K562 (cell line): ENCODE results near the gene MVB12B. TPM values are rescaled to one million over a fixed set of nuclear protein-coding genes. Genes with fewer than 3 reads are reported as not detected.

Source experiments
- ATAC-seq: fragments of 200-7000 bp; cut with Tn5 transposase; 3 replicates; pipeline ENCODE4 v1.9.1; 2020; ENCODE audit warnings: moderate library complexity
- BruUV-seq: library from RNA; stranded (reverse); fragments of 400-500 nt; replicated peaks from 2 replicates; lab custom pipeline; 2021; lab: Mats Ljungman, UMichigan
- CTCF ChIA-PET: fragments of 300-600 bp; formaldehyde crosslinking; extraction: SDS; loops from one replicate; lab custom pipeline; 2021; ENCODE audit warnings: low intra/inter-chr PET ratio; lab: Yijun Ruan, JAX
- POLR2A ChIA-PET: fragments of 300-600, 350-650 bp; sonication (Branson Sonifier 250); formaldehyde crosslinking; extraction: SDS; loops from one replicate; lab custom pipeline; 2021; ENCODE audit warnings: antibody characterized with exemption, inconsistent platforms; lab: Yijun Ruan, JAX
- DNase-seq, 4 experiments: peaks; one replicate each; pipeline versions ENCODE4 v3.0.0 to v3.0.0-alpha.2; 2011 to 2018; ENCODE audit warnings: low spot score in 3 of 4, mixed read lengths in 3 of 4; ENCODE audit errors: extremely low read depth in 1 of 4
- FAIRE-seq: peaks from 2 replicates; lab custom pipeline; 2011; peaks lifted over from hg19 to GRCh38; lab: Jason Lieb, UNC
- H2AFZ ChIP-seq: 2 replicates; pipeline ENCODE4 v1.6.0; 2011; ENCODE audit warnings: low read depth, low read length, control low read depth, inconsistent platforms
- H3K27ac ChIP-seq: fragments of 200-600 bp; 3 replicates; pipeline ENCODE4 v1.8.0; 2011; ENCODE audit warnings: low read depth, mild to moderate bottlenecking, control low read depth, inconsistent platforms, low read length, moderate library complexity, mixed read lengths; ENCODE audit errors: extremely low read depth
- H3K27me3 ChIP-seq, 2 experiments: fragments of 300-600 bp in 1 of 2; 2 replicates in 1 of 2; 3 replicates in 1 of 2; pipeline versions ENCODE4 v1.6.0 to v1.8.0; 2011; ENCODE audit warnings: inconsistent platforms in 2 of 2, low read length in 2 of 2, mild to moderate bottlenecking in 1 of 2, mixed read lengths in 1 of 2, moderate library complexity in 1 of 2; ENCODE audit not compliant: control insufficient read depth in 2 of 2, insufficient read depth in 2 of 2
- H3K36me3 ChIP-seq: fragments of 300-600 bp; 3 replicates; pipeline ENCODE4 v1.8.0; 2011; ENCODE audit warnings: mild to moderate bottlenecking, low read length, inconsistent platforms; ENCODE audit not compliant: control insufficient read depth, insufficient read depth
- H3K4me1 ChIP-seq, 2 experiments: fragments of 200-600 bp in 1 of 2; replicated peaks in 1 of 2; 2 replicates in 1 of 2; 3 replicates in 1 of 2; pipeline versions ENCODE4 v1.5.1 to v1.8.0; 2011; ENCODE audit warnings: inconsistent platforms in 2 of 2, low read length in 2 of 2, mild to moderate bottlenecking in 1 of 2, mixed read lengths in 1 of 2, moderate library complexity in 1 of 2; ENCODE audit not compliant: control insufficient read depth in 2 of 2, insufficient read depth in 2 of 2
- H3K4me2 ChIP-seq: 2 replicates; pipeline ENCODE4 v1.6.1; 2011; ENCODE audit warnings: low read length, control low read depth, inconsistent platforms, mixed read lengths; ENCODE audit not compliant: insufficient read depth
- H3K4me3 ChIP-seq: fragments of 200-600 bp; sonication (generic), shearing (Covaris generic); 2 replicates; pipeline ENCODE4 v1.5.1; 2016; ENCODE audit warnings: control low read depth, inconsistent platforms
- H3K79me2 ChIP-seq: fragments of 200-600 bp; 3 replicates; pipeline ENCODE4 v1.8.0; 2011; ENCODE audit warnings: low read length, inconsistent platforms; ENCODE audit not compliant: control insufficient read depth, insufficient read depth
- H3K9ac ChIP-seq, 2 experiments: 2 replicates each; pipeline versions ENCODE4 v1.6.0 to v1.6.1; 2011; ENCODE audit warnings: low read depth in 2 of 2, low read length in 2 of 2, control low read depth in 1 of 2, inconsistent platforms in 1 of 2, mild to moderate bottlenecking in 1 of 2, mixed read lengths in 1 of 2; ENCODE audit not compliant: insufficient read depth in 1 of 2
- H3K9me1 ChIP-seq: one replicate; pipeline ENCODE4 v1.6.0; 2011; ENCODE audit warnings: inconsistent platforms, mild to moderate bottlenecking, low read length, moderate library complexity; ENCODE audit not compliant: control insufficient read depth, insufficient read depth
- H3K9me3 ChIP-seq: replicated peaks from 2 replicates; pipeline ENCODE4 v1.5.1; 2011; ENCODE audit warnings: low read depth, low read length, inconsistent platforms; ENCODE audit not compliant: control insufficient read depth, insufficient read depth
- H4K20me1 ChIP-seq: replicated peaks from 2 replicates; pipeline ENCODE4 v1.6.1; 2011; ENCODE audit warnings: low read length, inconsistent platforms, mixed read lengths; ENCODE audit not compliant: control insufficient read depth, insufficient read depth
- BDP1 ChIP-seq: IDR thresholded peaks from 3 replicates; pipeline ENCODE4 v1.6.1; 2011; ENCODE audit not compliant: insufficient read length, insufficient read depth
- CAMTA2 ChIP-seq: fragments of 250-450 bp; sonication (Bioruptor Pico); conservative IDR thresholded peaks from 2 replicates; pipeline ENCODE4 v1.5.1; 2022
- NFATC3 ChIP-seq: fragments of 450-650 bp; IDR thresholded peaks from 2 replicates; pipeline ENCODE4 v1.6.1; 2017; ENCODE audit warnings: mild to moderate bottlenecking
- NRF1 ChIP-seq, 2 experiments: fragments of 450-650 bp; IDR thresholded peaks in 1 of 2; conservative IDR thresholded peaks in 1 of 2; 2 replicates each; pipeline ENCODE4 v1.6.1; 2014; ENCODE audit warnings: mild to moderate bottlenecking in 2 of 2
- SMARCA4 ChIP-seq: fragments of 450-650 bp; IDR thresholded peaks from 2 replicates; pipeline ENCODE4 v1.6.1; 2016
- ZNF197 ChIP-seq: fragments of 200-800 bp; sonication (Bioruptor generic); IDR thresholded peaks from 2 replicates; pipeline ENCODE4 v1.6.1; 2016; ENCODE audit warnings: low read depth, missing genetic modification characterization, missing compliant biosample characterization
- WGBS: fragments of 100-300 bp; shearing (Covaris generic); methylation state at CpG from one replicate; pipeline ENCODE4 v1.1.6; 2016; ENCODE audit warnings: low coverage, mixed read lengths; ENCODE audit not compliant: insufficient coverage; ENCODE audit errors: missing lambda C conversion rate; 5-methylcytosine and 5-hydroxymethylcytosine counted together
- in situ Hi-C: fragments of 300-500 bp; cut with MboI; formaldehyde crosslinking; loops from 4 replicates; pipeline ENCODE4 v1.15.0; 2018; ENCODE audit warnings: inconsistent platforms, mixed read lengths
- intact Hi-C: fragments of 100-400 bp; cut with micrococcal nuclease; formaldehyde crosslinking; loops from 2 replicates; pipeline ENCODE4 v1.14.2; 2022
- polyA plus RNA-seq, 8 experiments: library from polyadenylated mRNA; depleted of rRNA in 4 of 8; stranded (reverse) in 5 of 8; unstranded in 3 of 8; fragments of >200 nt; fragmentation: Nextera tagmentation in 2 of 8; fragmentation: Illumina TruSeq in 1 of 8; extraction: Ambion mirVana in 2 of 8; extraction: Trizol in 1 of 8; gene quantifications; 2 replicates each; pipeline versions ENCODE4 v1.2.1 to v1.2.3, GENCODE V29; 2011 to 2014; ENCODE audit warnings: inconsistent platforms in 1 of 8, missing spikeins in 1 of 8
- total RNA-seq, 7 experiments: library from RNA; depleted of rRNA in 6 of 7; stranded (reverse); fragments of >200 nt in 6 of 7; fragmentation: Illumina TruSeq in 2 of 7; extraction: Trizol in 2 of 7; gene quantifications; 2 replicates each; pipeline versions ENCODE4 v1.2.1 to v1.2.3, GENCODE V29; 2011 to 2021; ENCODE audit warnings: low replicate concordance in 1 of 7
- TF ChIP-seq, protein P1 (sequence below): fragments of 450-650 bp; IDR thresholded peaks from 2 replicates; pipeline ENCODE4 v1.6.1; 2014; ENCODE audit warnings: low read depth, mild to moderate bottlenecking, moderate library complexity, borderline replicate concordance

MVB12B gene
- total and polyA plus RNA-seq, 9 of the 15 experiments (the other 6 are each of a cell fraction or from before 2014, with no cell fraction given): not detected

DNA sequence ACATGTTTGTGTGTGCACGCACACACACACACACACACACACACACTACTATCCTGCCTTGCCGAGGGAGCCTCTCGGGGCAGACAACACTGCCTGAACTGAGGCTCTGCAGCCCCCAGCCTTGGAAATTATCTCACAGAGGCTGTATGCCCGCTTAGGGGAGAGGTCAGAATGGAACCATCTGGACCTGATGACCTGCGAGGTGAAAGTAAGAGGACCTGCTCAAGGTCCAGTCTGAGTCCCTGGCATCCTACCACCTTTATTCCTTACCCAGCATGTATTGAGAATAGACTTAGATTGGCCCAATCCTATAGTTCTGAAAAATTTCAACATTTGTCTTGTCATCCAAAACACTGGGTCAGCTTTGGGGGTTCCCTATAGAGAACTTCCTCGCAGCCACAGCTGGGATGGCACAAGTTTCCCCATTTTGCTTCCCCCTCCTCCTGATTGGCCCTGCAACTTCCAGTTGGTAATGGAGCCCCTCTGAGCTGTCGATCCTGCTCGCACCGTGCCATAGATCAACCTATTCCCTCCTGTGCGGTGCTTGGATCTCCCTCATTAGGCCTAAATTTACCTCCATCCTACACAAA lies 10.2 kb downstream of the MVB12B start:
- no peak overlapping the region for H3K9ac ChIP-seq
- no peaks in the 10 kb centered on the region for H3K9me3 ChIP-seq
- no peak overlapping the region for H3K4me3 ChIP-seq
- TF ChIP-seq SMARCA4: no peak
- TF ChIP-seq NRF1 (conservative IDR thresholded peaks at IDR 0.05 in 1 of 2, IDR thresholded peaks at IDR 0.05 in 1 of 2): no peak
- no peak for TF ChIP-seq BDP1
- no peak for TF ChIP-seq CAMTA2 (CRISPR knock-in tag)
- no peak for TF ChIP-seq NFATC3
- TF ChIP-seq ZNF197 (CRISPR knock-in tag): no peak
- TF ChIP-seq, protein P1, sequence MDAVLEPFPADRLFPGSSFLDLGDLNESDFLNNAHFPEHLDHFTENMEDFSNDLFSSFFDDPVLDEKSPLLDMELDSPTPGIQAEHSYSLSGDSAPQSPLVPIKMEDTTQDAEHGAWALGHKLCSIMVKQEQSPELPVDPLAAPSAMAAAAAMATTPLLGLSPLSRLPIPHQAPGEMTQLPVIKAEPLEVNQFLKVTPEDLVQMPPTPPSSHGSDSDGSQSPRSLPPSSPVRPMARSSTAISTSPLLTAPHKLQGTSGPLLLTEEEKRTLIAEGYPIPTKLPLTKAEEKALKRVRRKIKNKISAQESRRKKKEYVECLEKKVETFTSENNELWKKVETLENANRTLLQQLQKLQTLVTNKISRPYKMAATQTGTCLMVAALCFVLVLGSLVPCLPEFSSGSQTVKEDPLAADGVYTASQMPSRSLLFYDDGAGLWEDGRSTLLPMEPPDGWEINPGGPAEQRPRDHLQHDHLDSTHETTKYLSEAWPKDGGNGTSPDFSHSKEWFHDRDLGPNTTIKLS: no peak
- CTCF ChIA-PET: no interaction called here
- no peaks in the 10 kb centered on the region; the same call in 1 of the 2 replicates for H4K20me1 ChIP-seq
- no TSS peak for BruUV-seq
- in situ Hi-C loops: no loop called here
- H3K4me1 ChIP-seq: peaks cover 0 to 5% of the 10 kb centered on the region in 2 experiments; a peak in 2 of 5 replicates
- POLR2A ChIA-PET: interaction anchor here (1.5 kb wide), 1 partner anchor 11 kb away, joined by 4 read pairs; no protein-coding TSS in a partner anchor
- H2AFZ ChIP-seq: no peak overlapping the region
- WGBS: 1% methylated on average over 10 of the region's 10 CpGs
- no peak for DNase-seq
- intact Hi-C loops: no loop called here
- H3K27ac ChIP-seq: no peak overlapping the region
- H3K36me3 ChIP-seq: no peaks in the 10 kb centered on the region
- no peak overlapping the region for H3K4me2 ChIP-seq
- H3K27me3 ChIP-seq: peaks cover 27 to 63% of the 10 kb centered on the region in 2 experiments; a peak in 4 of 5 replicates
- ATAC-seq: no peak
- no peak for FAIRE-seq
- no peaks in the 10 kb centered on the region for H3K79me2 ChIP-seq
- H3K9me1 ChIP-seq: no peaks in the 10 kb centered on the region
